PC-3 (cell line): ENCODE measurements around the gene SERPINA5. TPM values are rescaled to one million over a fixed set of nuclear protein-coding genes. Genes with fewer than 3 reads are reported as not detected.

Source experiments
- ATAC-seq: fragments of 200-7000 bp; cut with Tn5 transposase; 2 replicates; pipeline ENCODE4 v1.9.1; 2020; ENCODE audit warnings: mild to moderate bottlenecking, moderate library complexity
- Bru-seq: library from RNA; stranded (reverse); fragments of 400-500 nt; gene quantifications from one replicate; lab custom pipeline; 2021; lab: Mats Ljungman, UMichigan
- BruChase-seq, 2 experiments: library from RNA; stranded (reverse); fragments of 400-500 nt; gene quantifications; one replicate each; lab custom pipeline; 2021; lab: Mats Ljungman, UMichigan
- BruUV-seq: library from RNA; stranded (reverse); fragments of 400-500 nt; replicated peaks from 2 replicates; lab custom pipeline; 2021; lab: Mats Ljungman, UMichigan
- CTCF ChIA-PET: fragments of 300-600 bp; sonication (Branson Sonifier 250); formaldehyde crosslinking; loops from one replicate; lab custom pipeline; 2022; ENCODE audit warnings: antibody characterized with exemption; lab: Charles Lee
- POLR2A ChIA-PET: fragments of 300-600 bp; sonication (Branson Sonifier 250); formaldehyde crosslinking; loops from one replicate; lab custom pipeline; 2022; ENCODE audit warnings: antibody characterized with exemption; ENCODE audit not compliant: unreplicated experiment; lab: Charles Lee
- DNase-seq: peaks from one replicate; pipeline ENCODE4 v3.0.0-alpha.2; 2015
- H2AFZ ChIP-seq: fragments of 300-600 bp; sonication (generic); 2 replicates; pipeline ENCODE4 v1.6.0; 2016; ENCODE audit warnings: antibody characterized with exemption, low read length
- H3F3A ChIP-seq: fragments of 300-600 bp; sonication (generic); one replicate; pipeline ENCODE4 v1.6.0; 2017; ENCODE audit warnings: antibody characterized with exemption, low read length, control low read depth, mild to moderate bottlenecking; ENCODE audit not compliant: unreplicated experiment
- H3K27ac ChIP-seq: fragments of 300-600 bp; sonication (generic); 2 replicates; pipeline ENCODE4 v1.5.1; 2016; ENCODE audit warnings: mild to moderate bottlenecking, low read length
- H3K27me3 ChIP-seq: fragments of 300-600 bp; sonication (generic); 2 replicates; pipeline ENCODE4 v1.6.1; 2016; ENCODE audit warnings: low read length, mixed read lengths
- H3K36me3 ChIP-seq: fragments of 300-600 bp; sonication (generic); 2 replicates; pipeline ENCODE4 v1.6.1; 2016; ENCODE audit warnings: low read depth, mixed run types, low read length, mixed read lengths
- H3K4me1 ChIP-seq: fragments of 300-600 bp; sonication (generic); 2 replicates; pipeline ENCODE4 v1.5.1; 2016; ENCODE audit warnings: low read length; ENCODE audit not compliant: insufficient read depth
- H3K4me2 ChIP-seq: fragments of 300-600 bp; sonication (generic); 2 replicates; pipeline ENCODE4 v1.6.0; 2016; ENCODE audit warnings: low read length
- H3K4me3 ChIP-seq: fragments of 300-600 bp; sonication (generic); 2 replicates; pipeline ENCODE4 v1.5.1; 2016; ENCODE audit warnings: mild to moderate bottlenecking, low read length, mixed read lengths
- H3K79me2 ChIP-seq: fragments of 300-600 bp; sonication (generic); 2 replicates; pipeline ENCODE4 v1.6.1; 2017; ENCODE audit warnings: low read length, mixed read lengths
- H3K9ac ChIP-seq: fragments of 300-600 bp; sonication (generic); 2 replicates; pipeline ENCODE4 v1.6.0; 2016; ENCODE audit warnings: mild to moderate bottlenecking, low read length
- H3K9me2 ChIP-seq: fragments of 300-600 bp; sonication (generic); replicated peaks from 2 replicates; pipeline ENCODE4 v1.6.1; 2016; ENCODE audit warnings: mixed run types, low read length, mixed read lengths
- H3K9me3 ChIP-seq: fragments of 300-600 bp; sonication (generic); 2 replicates; pipeline ENCODE4 v1.6.1; 2016; ENCODE audit warnings: low read length, mixed read lengths
- H4K20me1 ChIP-seq: fragments of 300-600 bp; sonication (generic); 2 replicates; pipeline ENCODE4 v1.6.1; 2016; ENCODE audit warnings: low read length, mixed read lengths
- CTCF ChIP-seq: fragments of 300-600 bp; sonication (generic); conservative IDR thresholded peaks from 2 replicates; pipeline ENCODE4 v1.5.1; 2017; ENCODE audit warnings: antibody characterized with exemption, low read depth, mild to moderate bottlenecking, low read length
- EZH2 ChIP-seq: fragments of 300-600 bp; sonication (generic); IDR thresholded peaks from one replicate; pipeline ENCODE4 v1.6.1; 2017; ENCODE audit warnings: antibody characterized with exemption, mild to moderate bottlenecking, low read length; ENCODE audit not compliant: unreplicated experiment
- EZH2phosphoT487 ChIP-seq: fragments of 300-600 bp; sonication (generic); IDR thresholded peaks from 2 replicates; pipeline ENCODE4 v1.6.1; 2018; ENCODE audit warnings: mild to moderate bottlenecking, antibody characterized with exemption, low read length, borderline replicate concordance
- intact Hi-C: fragments of 100-400 bp; cut with micrococcal nuclease; formaldehyde crosslinking; loops from 2 replicates; pipeline ENCODE4 v1.9.0; 2023
- long read RNA-seq: library from polyadenylated mRNA; unstranded; transcript quantifications from one replicate; pipeline ENCODE4 v2.0.0, GENCODE V29; 2021; ENCODE audit not compliant: unreplicated experiment
- total RNA-seq: library from RNA; depleted of rRNA; stranded (reverse); fragments of >200 nt; gene quantifications from 2 replicates; pipeline ENCODE4 v1.2.3, GENCODE V29; 2014; rRNA removed

Gene SERPINA5
- total RNA-seq (not detected in 2 replicates), Bru-seq, nascent RNA (percentile 4 among the genes with signal in this experiment), BruChase-seq, experiment 1, labeled RNA remaining after a 6-hour chase (not detected), BruChase-seq, experiment 2, labeled RNA remaining after a 2-hour chase (not detected)
- long read RNA-seq, result 0 reads

- ATAC-seq (no peak), DNase-seq (peak; percentile 2)
- no peaks in the 10 kb centered on the region for H3F3A ChIP-seq
- no peak within 1 kb of the TSS for H3K4me2 ChIP-seq
- no peaks in the 10 kb centered on the region for H3K9me3 ChIP-seq
- BruUV-seq, result no TSS peak
- no peak within 1 kb of the TSS for H2AFZ ChIP-seq
- ChIA-PET CTCF (no interaction called here), POLR2A (no interaction called here)
- TF ChIP-seq CTCF (no peak), EZH2phosphoT487 (no peak), EZH2 (no peak)
- H3K9ac ChIP-seq, result no peak within 1 kb of the TSS
- no peaks in the 10 kb centered on the region for H3K36me3 ChIP-seq
- H3K27me3 ChIP-seq, result no peaks in the 10 kb centered on the region
- intact Hi-C loops, result no loop called here
- H3K27ac ChIP-seq, result no peak within 1 kb of the TSS
- H3K4me3 ChIP-seq, result no peak within 1 kb of the TSS
- no peaks in the 10 kb centered on the region for H3K9me2 ChIP-seq
- no peaks in the 10 kb centered on the region for H4K20me1 ChIP-seq
- no peaks in the 10 kb centered on the region for H3K4me1 ChIP-seq
- H3K79me2 ChIP-seq, result no peaks in the 10 kb centered on the region
Observed at GRCh38 chr14:94581127-94581999, at the start of gene SERPINA5. SERPINA5 (plus strand) TSS chr14:94581426; CDS start chr14:94587363, 5,937 bp downstream.

GRCh38 chr14:94532447-94532846 is 48.8 kb upstream of the SERPINA5 start:
- Histone ChIP-seq H3K27ac (no peak overlapping the region), H3F3A (no peaks in the 10 kb centered on the region), H3K9me2 (no peaks in the 10 kb centered on the region), H3K27me3 (no peaks in the 10 kb centered on the region), H4K20me1 (no peaks in the 10 kb centered on the region), H3K36me3 (no peaks in the 10 kb centered on the region), H3K9ac (no peak overlapping the region), H3K4me1 (no peaks in the 10 kb centered on the region), H3K4me2 (no peak overlapping the region), H2AFZ (no peak overlapping the region), H3K9me3 (peaks cover 4% of the 10 kb centered on the region; the same call in 1 of the 2 replicates), H3K4me3 (no peak overlapping the region), H3K79me2 (no peaks in the 10 kb centered on the region)
- no peak for TF ChIP-seq EZH2
- no peak for TF ChIP-seq CTCF
- no peak for TF ChIP-seq EZH2phosphoT487
- ChIA-PET POLR2A (no interaction called here), CTCF (no interaction called here)
- DNase-seq (peak; percentile 5), ATAC-seq (no peak)
- no TSS peak for BruUV-seq
- intact Hi-C loops, result no loop called here
